Neural cell (in vitro differentiated cells): ENCODE results near the gene SOX5. TPM values are rescaled to one million over a fixed set of nuclear protein-coding genes. Genes with fewer than 3 reads are reported as not detected.

Experiments used
- H2AFZ ChIP-seq: fragments of 200-600, 300-800 bp; sonication (generic), shearing (Covaris generic); 2 replicates; pipeline ENCODE4 v1.6.0; 2014; ENCODE audit warnings: low read depth, mild to moderate bottlenecking, antibody characterized with exemption, low read length, moderate library complexity
- H3F3A ChIP-seq: fragments of 200-600 bp; shearing (Covaris generic); 2 replicates; pipeline ENCODE4 v1.6.1; 2016; ENCODE audit warnings: mild to moderate bottlenecking, moderate library complexity, mixed read lengths, antibody characterized with exemption, low read length; ENCODE audit not compliant: insufficient read depth, poor library complexity, severe bottlenecking
- H3K27ac ChIP-seq: fragments of 200-600, 300-800 bp; sonication (generic), shearing (Covaris generic); 2 replicates; pipeline ENCODE4 v1.5.1; 2014; ENCODE audit warnings: mild to moderate bottlenecking, low read length, moderate library complexity
- H3K27me3 ChIP-seq: fragments of 300-800, 200-600 bp; sonication (generic), shearing (Covaris generic); 2 replicates; pipeline ENCODE4 v1.6.0; 2014; ENCODE audit warnings: mild to moderate bottlenecking, low read depth, low read length, moderate library complexity; ENCODE audit not compliant: insufficient read depth
- H3K36me3 ChIP-seq: fragments of 300-800, 200-600 bp; sonication (generic), shearing (Covaris generic); 2 replicates; pipeline ENCODE4 v1.5.1; 2014; ENCODE audit warnings: mild to moderate bottlenecking, antibody characterized with exemption, low read length, moderate library complexity; ENCODE audit not compliant: insufficient read depth
- H3K4me2 ChIP-seq: fragments of 300-800, 200-600 bp; sonication (generic), shearing (Covaris generic); 2 replicates; pipeline ENCODE4 v1.6.0; 2014; ENCODE audit warnings: mild to moderate bottlenecking, low read length
- H3K4me3 ChIP-seq: fragments of 300-800, 200-600 bp; sonication (generic), shearing (Covaris generic); 2 replicates; pipeline ENCODE4 v1.5.1; 2014; ENCODE audit warnings: mild to moderate bottlenecking, low read length, moderate library complexity
- H3K79me2 ChIP-seq: fragments of 200-600 bp; shearing (Covaris generic); replicated peaks from 2 replicates; pipeline ENCODE4 v1.6.0; 2014; ENCODE audit warnings: mild to moderate bottlenecking, low read length, moderate library complexity; ENCODE audit not compliant: insufficient read depth
- H3K9ac ChIP-seq: fragments of 300-800, 200-600 bp; sonication (generic), shearing (Covaris generic); 2 replicates; pipeline ENCODE4 v1.6.1; 2016; ENCODE audit warnings: mild to moderate bottlenecking, low read length, mixed read lengths
- H3K9me2 ChIP-seq: fragments of 200-600 bp; shearing (Covaris generic); 2 replicates; pipeline ENCODE4 v1.6.1; 2016; ENCODE audit warnings: mild to moderate bottlenecking, low read length, mixed read lengths; ENCODE audit not compliant: insufficient read depth
- H3K9me3 ChIP-seq: fragments of 200-600, 300-800 bp; sonication (generic), shearing (Covaris generic); 2 replicates; pipeline ENCODE4 v1.6.1; 2016; ENCODE audit warnings: mild to moderate bottlenecking, mixed run types, low read length, moderate library complexity, mixed read lengths
- H4K20me1 ChIP-seq: fragments of 200-600 bp; shearing (Covaris generic); 2 replicates; pipeline ENCODE4 v1.6.1; 2016; ENCODE audit warnings: mild to moderate bottlenecking, mixed run types; ENCODE audit not compliant: insufficient read depth
- CTCF ChIP-seq: fragments of 450-650 bp; IDR thresholded peaks from 2 replicates; pipeline ENCODE4 v1.5.1; 2014; ENCODE audit warnings: antibody characterized with exemption, mild to moderate bottlenecking, moderate library complexity; ENCODE audit not compliant: poor library complexity, severe bottlenecking
- EP300 ChIP-seq: fragments of 450-650 bp; conservative IDR thresholded peaks from 2 replicates; pipeline ENCODE4 v1.6.1; 2014; ENCODE audit warnings: antibody characterized with exemption, mild to moderate bottlenecking, moderate library complexity; ENCODE audit not compliant: poor library complexity, severe bottlenecking
- EZH2 ChIP-seq: fragments of 200-600, 300-800 bp; shearing (Covaris generic), sonication (generic); IDR thresholded peaks from 2 replicates; pipeline ENCODE4 v1.6.1; 2014; ENCODE audit warnings: antibody characterized with exemption, low read length, borderline replicate concordance, mild to moderate bottlenecking; ENCODE audit not compliant: insufficient read depth, poor library complexity, severe bottlenecking
- MXI1 ChIP-seq: fragments of 450-650 bp; conservative IDR thresholded peaks from 2 replicates; pipeline ENCODE4 v1.6.1; 2014; ENCODE audit warnings: antibody characterized with exemption, mild to moderate bottlenecking; ENCODE audit not compliant: poor library complexity, severe bottlenecking
- POLR2AphosphoS5 ChIP-seq: IDR thresholded peaks from 2 replicates; pipeline ENCODE4 v1.6.1; 2012
- RAD21 ChIP-seq: fragments of 450-650 bp; conservative IDR thresholded peaks from 2 replicates; pipeline ENCODE4 v1.6.1; 2014; ENCODE audit warnings: antibody characterized with exemption, mild to moderate bottlenecking, moderate library complexity
- SMC3 ChIP-seq: fragments of 450-650 bp; conservative IDR thresholded peaks from 2 replicates; pipeline ENCODE4 v1.6.1; 2014; ENCODE audit warnings: antibody characterized with exemption, mild to moderate bottlenecking, moderate library complexity; ENCODE audit not compliant: poor library complexity
- TAF1 ChIP-seq: IDR thresholded peaks from 2 replicates; pipeline ENCODE4 v1.6.1; 2012; ENCODE audit warnings: low read depth
- polyA plus RNA-seq: library from polyadenylated mRNA; depleted of rRNA; stranded (reverse); fragments of >200 nt; gene quantifications from 2 replicates; pipeline ENCODE4 v1.2.3, GENCODE V29; 2014
- TF ChIP-seq, protein P1 (sequence below): IDR thresholded peaks from 2 replicates; pipeline ENCODE4 v1.6.1; 2012; ENCODE audit warnings: borderline replicate concordance

SOX5 gene
- polyA plus RNA-seq, 1 donor from 2014 or later, result 1.8 TPM

GRCh38 chr12:23853640-23854039, 95.8 kb downstream of the SOX5 start:
- Histone ChIP-seq H3K9me3 (no peaks in the 10 kb centered on the region), H3F3A (no peaks in the 10 kb centered on the region), H3K9ac (no peak overlapping the region), H3K9me2 (no peaks in the 10 kb centered on the region), H3K4me3 (no peak overlapping the region), H3K27me3 (no peaks in the 10 kb centered on the region), H3K36me3 (no peaks in the 10 kb centered on the region), H2AFZ (no peak overlapping the region), H3K79me2 (peaks cover 22% of the 10 kb centered on the region), H4K20me1 (no peaks in the 10 kb centered on the region), H3K4me2 (no peak overlapping the region), H3K27ac (no peak overlapping the region)
- no peak for TF ChIP-seq RAD21
- TF ChIP-seq CTCF, result no peak
- TF ChIP-seq SMC3, result no peak
- no peak for TF ChIP-seq EP300
- no peak for TF ChIP-seq MXI1

DNA sequence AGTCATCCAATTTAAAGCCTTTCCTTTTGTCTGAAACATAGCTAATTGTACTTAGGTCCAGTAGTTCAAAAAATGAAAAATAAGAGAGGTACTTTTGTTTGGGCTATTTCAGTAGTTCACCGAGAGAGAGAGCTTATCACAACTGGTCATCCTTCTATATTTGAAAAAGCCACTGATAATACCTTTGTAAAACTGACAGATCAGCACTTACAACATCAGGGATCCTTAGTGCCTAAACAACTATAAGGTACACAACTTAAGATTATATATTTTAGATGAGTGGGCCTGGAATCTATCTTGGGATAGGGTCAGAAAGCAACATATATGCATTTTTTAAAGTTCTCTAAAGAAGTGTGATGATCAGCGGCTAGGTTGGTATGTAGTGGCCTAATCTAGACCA, 97.9 kb downstream of the SOX5 start:
- no peak overlapping the region for H3K4me2 ChIP-seq
- H3K9ac ChIP-seq, result no peak overlapping the region
- peaks cover 36% of the 10 kb centered on the region for H3K79me2 ChIP-seq
- no peaks in the 10 kb centered on the region for H3K27me3 ChIP-seq
- no peaks in the 10 kb centered on the region for H3F3A ChIP-seq
- H3K4me3 ChIP-seq, result no peak overlapping the region
- H2AFZ ChIP-seq, result no peak overlapping the region
- no peaks in the 10 kb centered on the region for H4K20me1 ChIP-seq
- no peak for TF ChIP-seq MXI1
- no peak for TF ChIP-seq EP300
- H3K9me2 ChIP-seq, result no peaks in the 10 kb centered on the region
- no peak overlapping the region for H3K27ac ChIP-seq
- no peaks in the 10 kb centered on the region for H3K9me3 ChIP-seq
- no peaks in the 10 kb centered on the region for H3K36me3 ChIP-seq

DNA sequence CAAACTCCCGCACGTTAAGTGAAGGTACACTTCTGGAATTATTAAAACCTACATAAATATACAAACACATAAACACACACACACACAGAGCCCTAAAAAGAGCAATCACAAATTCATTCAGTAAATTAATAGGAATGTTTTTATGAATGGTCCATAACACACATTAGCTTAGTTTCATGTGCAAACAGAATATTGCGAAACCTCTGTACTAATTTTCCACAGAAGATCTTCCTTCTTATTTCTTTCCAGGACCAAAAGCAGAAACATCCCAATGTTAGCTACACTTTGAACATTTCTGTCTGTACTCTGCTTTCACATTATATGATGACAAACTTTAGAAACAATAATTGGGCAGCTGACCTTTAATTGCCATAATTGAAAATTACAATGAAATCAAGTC, 101.6 kb downstream of the SOX5 start:
- no peak overlapping the region for H2AFZ ChIP-seq
- H3K27ac ChIP-seq, result no peak overlapping the region
- no peaks in the 10 kb centered on the region for H3K9me2 ChIP-seq
- H3K4me2 ChIP-seq, result no peak overlapping the region
- no peak overlapping the region for H3K4me3 ChIP-seq
- no peaks in the 10 kb centered on the region for H3K9me3 ChIP-seq
- H3K79me2 ChIP-seq, result peaks cover 19% of the 10 kb centered on the region
- no peaks in the 10 kb centered on the region for H3F3A ChIP-seq
- TF ChIP-seq, protein P1, sequence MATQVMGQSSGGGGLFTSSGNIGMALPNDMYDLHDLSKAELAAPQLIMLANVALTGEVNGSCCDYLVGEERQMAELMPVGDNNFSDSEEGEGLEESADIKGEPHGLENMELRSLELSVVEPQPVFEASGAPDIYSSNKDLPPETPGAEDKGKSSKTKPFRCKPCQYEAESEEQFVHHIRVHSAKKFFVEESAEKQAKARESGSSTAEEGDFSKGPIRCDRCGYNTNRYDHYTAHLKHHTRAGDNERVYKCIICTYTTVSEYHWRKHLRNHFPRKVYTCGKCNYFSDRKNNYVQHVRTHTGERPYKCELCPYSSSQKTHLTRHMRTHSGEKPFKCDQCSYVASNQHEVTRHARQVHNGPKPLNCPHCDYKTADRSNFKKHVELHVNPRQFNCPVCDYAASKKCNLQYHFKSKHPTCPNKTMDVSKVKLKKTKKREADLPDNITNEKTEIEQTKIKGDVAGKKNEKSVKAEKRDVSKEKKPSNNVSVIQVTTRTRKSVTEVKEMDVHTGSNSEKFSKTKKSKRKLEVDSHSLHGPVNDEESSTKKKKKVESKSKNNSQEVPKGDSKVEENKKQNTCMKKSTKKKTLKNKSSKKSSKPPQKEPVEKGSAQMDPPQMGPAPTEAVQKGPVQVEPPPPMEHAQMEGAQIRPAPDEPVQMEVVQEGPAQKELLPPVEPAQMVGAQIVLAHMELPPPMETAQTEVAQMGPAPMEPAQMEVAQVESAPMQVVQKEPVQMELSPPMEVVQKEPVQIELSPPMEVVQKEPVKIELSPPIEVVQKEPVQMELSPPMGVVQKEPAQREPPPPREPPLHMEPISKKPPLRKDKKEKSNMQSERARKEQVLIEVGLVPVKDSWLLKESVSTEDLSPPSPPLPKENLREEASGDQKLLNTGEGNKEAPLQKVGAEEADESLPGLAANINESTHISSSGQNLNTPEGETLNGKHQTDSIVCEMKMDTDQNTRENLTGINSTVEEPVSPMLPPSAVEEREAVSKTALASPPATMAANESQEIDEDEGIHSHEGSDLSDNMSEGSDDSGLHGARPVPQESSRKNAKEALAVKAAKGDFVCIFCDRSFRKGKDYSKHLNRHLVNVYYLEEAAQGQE, result no peak
- TF ChIP-seq SMC3 (no peak), EP300 (no peak), CTCF (no peak), POLR2AphosphoS5 (no peak), MXI1 (no peak), EZH2 (no peak), TAF1 (no peak), RAD21 (no peak)
- no peak overlapping the region for H3K9ac ChIP-seq
- H4K20me1 ChIP-seq, result no peaks in the 10 kb centered on the region
- H3K36me3 ChIP-seq, result no peaks in the 10 kb centered on the region
- H3K27me3 ChIP-seq, result no peaks in the 10 kb centered on the region
